ENCODE data around the gene CCDC88A.

- TF ChIP-seq, protein P1, sequence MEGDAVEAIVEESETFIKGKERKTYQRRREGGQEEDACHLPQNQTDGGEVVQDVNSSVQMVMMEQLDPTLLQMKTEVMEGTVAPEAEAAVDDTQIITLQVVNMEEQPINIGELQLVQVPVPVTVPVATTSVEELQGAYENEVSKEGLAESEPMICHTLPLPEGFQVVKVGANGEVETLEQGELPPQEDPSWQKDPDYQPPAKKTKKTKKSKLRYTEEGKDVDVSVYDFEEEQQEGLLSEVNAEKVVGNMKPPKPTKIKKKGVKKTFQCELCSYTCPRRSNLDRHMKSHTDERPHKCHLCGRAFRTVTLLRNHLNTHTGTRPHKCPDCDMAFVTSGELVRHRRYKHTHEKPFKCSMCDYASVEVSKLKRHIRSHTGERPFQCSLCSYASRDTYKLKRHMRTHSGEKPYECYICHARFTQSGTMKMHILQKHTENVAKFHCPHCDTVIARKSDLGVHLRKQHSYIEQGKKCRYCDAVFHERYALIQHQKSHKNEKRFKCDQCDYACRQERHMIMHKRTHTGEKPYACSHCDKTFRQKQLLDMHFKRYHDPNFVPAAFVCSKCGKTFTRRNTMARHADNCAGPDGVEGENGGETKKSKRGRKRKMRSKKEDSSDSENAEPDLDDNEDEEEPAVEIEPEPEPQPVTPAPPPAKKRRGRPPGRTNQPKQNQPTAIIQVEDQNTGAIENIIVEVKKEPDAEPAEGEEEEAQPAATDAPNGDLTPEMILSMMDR (conservative IDR thresholded peaks at IDR 0.05) = no peak
- TF ChIP-seq ZFX (IDR thresholded peaks at IDR 0.05) = no peak
These were observed 150.0 kb downstream of the CCDC88A start for GRCh38 chr2:55269645-55269990.
